Loucy (cell line): ENCODE measurements around the gene FANCC.

Source experiments
- CTCF ChIP-seq: fragments of 200-600 bp; sonication (generic); conservative IDR thresholded peaks from 2 replicates; pipeline ENCODE4 v1.5.1; 2014; ENCODE audit warnings: mild to moderate bottlenecking, antibody characterized with exemption, low read length
- EZH2phosphoT487 ChIP-seq: fragments of 200-600 bp; IDR thresholded peaks from 2 replicates; pipeline ENCODE4 v1.6.1; 2018; ENCODE audit warnings: antibody characterized with exemption, mild to moderate bottlenecking, moderate library complexity, borderline replicate concordance

GRCh38 chr9:95264954-95265615 is 52.4 kb downstream of the FANCC start:
- TF ChIP-seq CTCF (peak; percentile 57), EZH2phosphoT487 (no peak)
